D341Med (cell line): ENCODE results near the gene DGKH.

Experiments used
- DNase-seq: peaks from one replicate; pipeline ENCODE4 v3.0.0; 2012; ENCODE audit warnings: low spot score

The DGKH gene

DNA sequence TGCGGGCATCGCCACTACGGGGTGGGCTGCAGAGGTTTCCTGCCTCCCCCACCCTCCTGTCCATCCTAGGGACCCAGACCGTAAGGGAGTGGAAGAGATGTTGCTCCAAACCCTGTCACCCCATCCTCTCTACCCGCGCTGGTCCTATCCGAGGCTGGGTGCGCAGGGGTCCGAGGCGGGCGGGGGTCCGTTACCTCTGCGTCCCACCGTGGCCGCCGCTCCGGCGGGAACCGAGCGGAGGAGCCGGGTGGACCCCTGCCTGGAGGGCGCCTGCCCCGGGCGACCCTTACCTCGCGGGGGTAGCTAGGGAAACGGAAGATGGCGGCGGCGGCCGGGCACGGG lies at the start of gene DGKH:
Gene DGKH, plus strand, starts transcription at position 307 of the 342 bp plus-strand sequence. CDS start 126 bp downstream, outside the sequence.
- no peak for DNase-seq

DNA sequence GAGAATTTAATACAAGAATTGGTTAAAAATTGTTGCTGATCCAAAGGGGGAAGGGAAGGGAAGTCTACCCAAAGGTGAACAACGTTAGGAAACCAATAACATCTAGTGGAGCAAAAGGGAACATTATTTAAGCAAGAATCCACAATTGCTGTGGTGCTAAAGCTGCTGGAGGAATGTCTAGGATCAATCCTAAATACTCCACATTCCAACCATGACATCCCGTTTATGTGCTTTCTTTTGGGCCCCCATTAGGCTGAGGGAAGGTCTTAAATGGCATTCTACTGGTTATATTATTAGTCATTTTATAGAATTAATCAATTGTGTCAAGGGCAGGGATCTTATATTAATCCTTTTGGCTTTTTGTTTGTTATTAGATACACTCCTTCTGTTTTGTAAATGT lies 47.6 kb upstream of the DGKH start:
- no peak for DNase-seq

DNA sequence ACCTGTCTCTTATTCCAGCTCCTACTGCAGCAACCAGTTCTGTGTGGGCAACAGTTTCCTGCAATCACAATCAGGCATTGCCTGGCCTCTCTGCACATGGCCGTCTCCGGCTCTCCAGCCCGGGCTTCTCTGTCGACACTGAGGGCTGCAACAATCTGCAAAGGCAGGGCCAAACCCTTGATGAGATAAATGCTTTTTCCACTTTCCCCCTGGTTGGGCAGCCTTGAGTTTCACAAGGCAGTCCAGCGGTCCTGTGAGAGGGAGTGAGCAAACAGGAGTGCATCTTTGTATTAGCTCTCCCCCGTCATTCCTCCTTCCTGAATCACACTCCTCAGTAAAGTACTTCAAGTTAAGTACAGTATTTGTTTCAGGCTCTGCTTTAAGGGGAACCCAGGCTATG lies 46.9 kb upstream of the DGKH start:
- no peak for DNase-seq

DNA sequence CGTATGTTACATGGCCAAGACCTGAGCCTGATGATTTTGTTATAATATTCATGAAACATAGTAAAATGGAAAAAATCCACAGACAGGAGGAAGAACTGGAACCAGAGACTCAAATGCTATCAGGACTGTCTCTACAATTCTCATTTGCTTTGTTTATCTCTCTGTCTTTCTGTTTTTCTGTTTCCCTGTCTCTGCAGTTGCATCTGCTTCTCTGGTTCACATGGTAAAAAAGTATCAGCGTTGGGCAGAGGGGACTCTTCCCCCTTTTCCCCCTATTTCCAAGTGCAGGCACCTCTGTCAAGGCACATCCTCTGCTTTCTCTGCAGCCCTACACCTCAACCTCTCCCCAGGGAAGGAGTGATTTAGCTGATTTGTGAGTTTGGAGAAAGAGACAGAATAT lies 46.4 kb upstream of the DGKH start:
- no peak for DNase-seq

DNA sequence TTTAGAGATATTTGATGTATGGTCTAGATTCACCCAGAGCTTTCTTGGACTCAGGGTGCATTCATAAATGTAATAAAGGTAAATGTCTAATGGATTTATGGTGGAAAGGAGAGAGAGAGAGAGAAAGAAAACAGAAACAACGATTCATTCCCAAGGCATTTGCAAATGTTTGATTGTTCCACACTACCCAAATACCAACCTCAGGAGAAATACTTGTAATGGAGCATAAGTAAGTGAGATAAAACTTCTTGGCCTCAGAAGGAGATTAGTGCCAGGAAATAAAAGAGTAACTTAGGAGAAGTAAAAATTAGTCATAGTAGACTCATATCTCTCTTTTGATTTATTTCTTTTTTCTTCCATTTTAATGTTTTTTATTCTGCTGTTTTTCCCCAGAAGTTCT lies 40.6 kb upstream of the DGKH start:
- no peak for DNase-seq

GRCh38 chr13:42009057-42009456 lies 39.4 kb upstream of the DGKH start:
- DNase-seq: no peak

DNA sequence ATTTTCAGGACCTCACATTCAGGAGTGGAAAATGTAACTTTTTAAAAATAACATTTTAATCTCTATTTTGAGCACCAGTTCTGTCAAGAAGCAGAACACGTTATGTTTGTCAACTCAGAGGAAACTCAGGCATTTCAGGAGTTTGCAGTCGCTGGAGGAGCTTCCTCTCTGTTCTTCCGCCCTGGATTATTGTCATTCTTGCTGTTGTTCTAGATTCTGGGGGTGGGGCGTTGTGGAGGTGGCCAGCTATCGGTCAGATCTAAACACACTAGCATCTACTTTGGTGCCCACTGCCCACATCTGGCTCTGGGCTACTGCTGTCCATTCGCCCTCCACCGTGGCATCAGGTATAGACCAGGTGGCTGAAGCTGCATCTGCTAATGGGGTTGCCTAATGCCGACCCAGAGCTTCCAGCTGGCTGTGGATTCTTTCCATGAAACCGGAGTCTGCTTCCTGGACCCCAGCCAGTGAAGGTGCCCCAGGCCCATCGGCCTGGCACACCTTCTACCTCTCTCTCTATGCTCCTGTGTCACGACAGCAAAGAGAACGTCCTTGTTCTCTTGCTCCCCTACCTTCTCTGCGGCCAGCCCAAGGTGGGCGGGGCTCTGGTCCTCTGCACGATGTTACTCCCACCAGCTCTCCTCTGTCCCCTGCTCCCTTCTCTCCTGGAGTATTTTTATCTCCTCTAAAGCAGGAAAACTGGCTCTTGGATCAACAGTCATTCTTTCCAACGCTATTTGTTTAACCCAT lies 36.7 kb upstream of the DGKH start:
- DNase-seq: no peak

DNA sequence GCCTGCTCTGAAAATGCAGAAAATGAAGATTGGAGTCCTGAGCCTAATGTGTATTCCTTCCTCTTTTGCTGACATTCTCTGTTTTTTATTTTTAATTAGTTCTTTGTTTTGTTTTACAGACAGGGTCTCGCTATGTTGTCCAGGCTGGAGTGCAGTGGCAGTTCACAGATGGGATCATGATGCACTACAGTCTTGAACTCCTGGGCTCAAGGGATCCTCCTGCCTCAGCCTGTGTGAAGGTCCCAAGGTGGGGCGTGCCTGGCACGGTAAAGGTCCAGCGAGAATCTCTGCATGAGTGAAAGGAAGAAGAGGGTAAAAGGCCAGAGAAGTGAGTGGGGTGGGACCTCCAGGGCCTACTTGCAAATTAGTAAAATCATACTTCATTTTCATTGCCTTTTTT lies 34.3 kb upstream of the DGKH start:
- no peak for DNase-seq

- no peak for DNase-seq
Observed at GRCh38 chr13:42017264-42017663, 31.2 kb upstream of the DGKH start.

- no peak for DNase-seq
Observed at GRCh38 chr13:42021851-42022250, 26.6 kb upstream of the DGKH start.

- no peak for DNase-seq
Observed at GRCh38 chr13:42022336-42022735, 26.1 kb upstream of the DGKH start.

DNA sequence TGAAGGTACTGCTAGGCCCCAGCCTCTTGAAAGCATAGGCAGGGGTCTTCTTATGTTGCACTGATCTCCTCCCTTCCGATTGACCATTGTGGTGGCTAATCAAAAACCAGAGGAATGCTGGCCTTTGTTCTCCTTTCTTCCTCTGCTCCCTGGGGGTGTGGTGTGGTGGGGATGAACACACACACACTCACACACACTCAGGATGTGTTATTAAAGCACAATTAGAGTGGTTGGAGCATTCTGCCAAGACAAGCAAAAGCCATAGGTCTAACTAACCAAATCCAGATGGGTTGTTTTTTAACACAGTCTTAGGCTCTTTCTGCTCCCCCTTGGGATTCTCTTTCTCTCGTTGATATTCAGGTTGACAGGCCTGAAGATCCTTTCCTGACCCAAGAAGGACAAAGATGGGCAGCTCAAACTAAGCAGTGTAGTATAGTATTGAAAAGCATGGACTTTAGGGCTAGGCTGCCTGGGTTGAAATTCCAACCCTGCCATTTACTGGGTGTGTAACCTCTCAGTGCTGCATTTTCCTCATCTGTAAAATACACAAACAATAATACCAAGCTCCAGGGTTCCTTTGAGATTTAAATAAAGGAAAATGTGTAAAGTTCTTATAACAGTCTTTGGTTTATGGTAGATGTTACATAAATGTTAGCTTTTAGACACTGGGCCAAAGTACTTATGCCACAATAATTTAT lies 25.5 kb upstream of the DGKH start:
- no peak for DNase-seq

GRCh38 chr13:42027286-42027685 lies 21.2 kb upstream of the DGKH start:
- DNase-seq: no peak

- no peak for DNase-seq
Observed at GRCh38 chr13:42028113-42028799, 20.2 kb upstream of the DGKH start.

GRCh38 chr13:42035905-42036521 lies 12.4 kb upstream of the DGKH start:
- no peak for DNase-seq

- DNase-seq: no peak
Observed at GRCh38 chr13:42036711-42037110, 11.7 kb upstream of the DGKH start.

- no peak for DNase-seq
Observed at GRCh38 chr13:42038661-42039456, 9.6 kb upstream of the DGKH start.

DNA sequence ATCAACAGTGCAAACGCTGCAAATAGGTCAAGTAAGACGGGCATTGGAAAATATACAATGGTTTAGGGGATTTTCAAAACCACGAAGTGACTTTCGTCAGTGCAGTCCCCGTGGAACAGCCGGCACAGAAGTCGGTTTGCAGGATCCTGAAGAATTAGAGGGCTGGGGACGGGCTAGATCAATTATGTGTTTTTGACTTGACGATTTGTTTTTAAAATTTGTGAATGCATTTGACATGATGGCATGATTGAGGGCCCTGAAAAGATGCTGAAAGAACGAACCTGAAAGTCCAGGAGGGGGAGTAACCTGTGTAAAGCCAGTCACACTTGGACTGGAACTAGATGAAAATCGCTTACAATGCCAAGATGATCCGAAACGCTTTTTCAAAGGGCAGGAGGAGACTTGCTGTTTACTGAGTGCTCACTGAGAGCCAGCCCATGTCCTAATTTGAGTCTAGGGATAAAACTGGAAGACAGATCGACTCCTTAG lies 8.9 kb upstream of the DGKH start:
- no peak for DNase-seq

DNA sequence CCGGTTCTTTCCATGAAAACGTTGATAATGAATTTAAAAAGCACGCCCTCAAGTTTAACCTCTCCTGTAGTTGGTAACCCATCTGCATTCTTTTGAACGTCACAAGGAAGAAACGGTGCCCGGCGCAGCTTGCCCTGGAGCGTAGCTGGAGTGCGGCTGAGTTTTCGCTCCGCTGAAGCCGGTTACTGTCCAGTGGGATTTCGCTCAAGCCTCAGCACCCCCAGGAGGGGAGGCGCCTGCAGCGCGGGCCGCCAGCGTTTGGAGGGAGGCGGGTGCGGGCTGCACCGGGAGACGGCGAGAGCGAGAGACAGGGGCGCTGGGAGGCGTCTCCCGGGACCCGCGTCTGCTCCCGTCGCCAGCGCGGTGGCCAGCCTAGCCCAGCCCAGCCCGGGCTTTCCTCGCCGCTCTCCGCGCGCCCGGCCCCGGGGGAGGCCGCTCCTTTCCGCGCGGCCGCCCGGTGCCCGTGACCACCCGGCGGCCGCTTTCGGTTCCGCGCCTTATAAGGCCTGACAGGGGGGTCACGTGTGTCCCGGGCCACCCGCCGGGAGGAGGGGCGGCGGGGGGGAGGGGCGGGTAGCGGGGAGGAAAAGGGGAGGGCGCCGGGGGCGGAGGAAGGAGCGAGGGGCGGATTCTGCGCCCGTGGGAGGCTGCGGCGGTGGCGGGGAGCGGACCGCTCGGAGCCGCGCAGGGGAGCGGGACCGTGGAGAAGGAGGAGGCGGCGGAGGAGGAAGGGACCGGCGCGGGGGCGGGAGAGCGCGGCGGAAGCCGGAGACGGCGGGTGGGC lies 8.3 kb upstream of the DGKH start:
- peak; percentile 94 for DNase-seq

GRCh38 chr13:42040730-42041010 lies 7.8 kb upstream of the DGKH start:
- no peak for DNase-seq

- DNase-seq: peak; percentile 72
Observed at GRCh38 chr13:42041011-42041683, 7.3 kb upstream of the DGKH start.
